ENCODE data around the gene TMEM120B. TPM values are rescaled to one million over a fixed set of nuclear protein-coding genes. Genes with fewer than 3 reads are reported as not detected.
"Not testable (repeated sequence)": the region's sequence is repeated elsewhere in the genome, so short reads cannot be mapped to it uniquely, and the experiment has no call there.

The TMEM120B gene
- 16.1 TPM for polyA plus RNA-seq (2013, experiment 1 of 2)
- 15.8 TPM for polyA plus RNA-seq (2013, experiment 2 of 2)

DNA sequence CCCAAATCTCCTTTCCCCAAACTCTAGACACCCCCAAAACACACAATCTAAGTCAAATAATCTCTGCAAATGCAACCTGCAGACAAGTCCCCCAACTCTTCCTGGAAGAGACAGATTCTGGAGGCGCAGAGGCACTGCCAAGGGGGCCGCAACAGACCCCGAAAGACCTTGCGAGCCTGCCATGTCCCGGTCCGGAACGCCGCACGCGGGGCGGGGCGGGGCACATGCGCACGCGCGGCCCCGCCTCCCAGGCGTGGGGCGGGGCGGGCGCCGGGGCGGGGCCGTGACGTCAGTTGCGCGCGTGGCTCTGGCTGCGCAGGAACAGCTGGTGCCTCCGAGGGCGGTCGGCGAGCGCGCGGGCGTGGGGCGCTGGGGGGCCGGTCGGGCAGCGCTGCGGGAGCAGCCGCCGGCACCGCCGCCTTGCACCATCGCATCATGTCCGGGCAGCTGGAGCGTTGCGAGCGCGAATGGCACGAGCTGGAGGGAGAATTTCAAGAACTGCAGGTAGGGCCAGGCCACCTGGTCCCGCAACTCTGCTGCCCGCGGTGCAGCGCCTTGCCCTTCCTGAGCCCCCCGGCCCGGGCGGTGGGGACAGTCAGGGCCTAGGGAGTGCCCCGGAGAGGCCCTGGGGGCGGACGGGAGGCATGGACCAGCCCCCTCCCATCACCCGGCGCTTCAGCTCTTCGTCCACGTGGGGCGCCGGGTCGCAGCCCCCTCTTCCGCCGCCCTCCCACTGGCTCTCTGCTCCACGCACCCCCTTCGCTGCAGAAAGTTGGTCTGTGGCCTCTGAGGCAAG, at the start of gene TMEM120B:
Gene TMEM120B, plus strand, starts transcription at position 292 of the 796 bp plus-strand sequence. Its CDS starts 144 bp downstream, at position 436.
- Histone ChIP-seq H3K4me3 (ENCODE audit: low read length) (peak within 1 kb of the TSS; percentile 80), H3K79me2 (ENCODE audit: control insufficient read depth, insufficient read depth, low read length) (peaks cover 16% of the 10 kb centered on the region), H2BK5ac (ENCODE audit: low read length) (no peak within 1 kb of the TSS), H2AK5ac (ENCODE audit: low read length) (no peak within 1 kb of the TSS), H3K4me2 (ENCODE audit: low read length) (peak within 1 kb of the TSS; percentile 96), H3K36me3 (ENCODE audit: control insufficient read depth, insufficient read depth, low read length) (no peaks in the 10 kb centered on the region), H3K56ac (ENCODE audit: low read length) (peak within 1 kb of the TSS; percentile 93), H2BK120ac (ENCODE audit: low read depth, low read length) (no peak within 1 kb of the TSS), H3K27me3 (ENCODE audit: insufficient read depth, low read length, poor library complexity) (no peaks in the 10 kb centered on the region), H2BK15ac (replicated peaks; ENCODE audit: low read depth) (no peak within 1 kb of the TSS), H3K27ac (ENCODE audit: low read depth, low read length) (no peak within 1 kb of the TSS), H4K5ac (ENCODE audit: low read length) (no peak within 1 kb of the TSS), H3K9ac (ENCODE audit: low read length) (peak within 1 kb of the TSS; percentile 87), H3K4ac (ENCODE audit: low read depth, low read length) (no peak within 1 kb of the TSS), H3K79me1 (ENCODE audit: low read length) (peaks cover 11% of the 10 kb centered on the region), H3K23ac (ENCODE audit: low read length) (peak within 1 kb of the TSS; percentile 80), H3K4me1 (ENCODE audit: control insufficient read depth, low read depth, low read length) (peaks cover 4% of the 10 kb centered on the region), H4K8ac (ENCODE audit: low read depth, low read length) (no peak within 1 kb of the TSS), H3K18ac (ENCODE audit: low read length) (peak within 1 kb of the TSS; percentile 52)
- WGBS (ENCODE audit: extremely low coverage, insufficient coverage, low lambda C conversion rate): no CpG with 5 or more reads among the region's 74 CpGs
- DNase-seq: peak; percentile 73

DNA sequence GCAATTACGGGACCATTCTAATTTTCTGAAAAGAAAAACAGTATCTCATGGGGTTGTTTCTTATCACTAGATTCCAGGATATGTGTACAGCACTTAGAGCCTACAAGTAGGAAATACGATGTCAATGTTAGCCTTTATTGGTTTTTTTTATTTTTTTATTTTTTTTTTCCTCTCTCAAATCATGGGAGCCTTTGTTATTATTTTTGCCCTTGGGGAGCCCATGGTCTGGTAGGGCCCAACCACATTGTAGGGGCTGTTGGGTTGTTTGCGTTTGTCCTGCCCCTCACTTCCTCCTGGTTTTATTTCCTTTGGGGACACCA, 49.0 kb upstream of the TMEM120B start:
- no CpG with 5 or more reads among the region's 3 CpGs for WGBS (ENCODE audit: extremely low coverage, insufficient coverage, low lambda C conversion rate)
- Histone ChIP-seq H3K79me1 (ENCODE audit: low read length) (no peaks in the 10 kb centered on the region), H3K4ac (ENCODE audit: low read depth, low read length) (no peak overlapping the region), H2BK120ac (ENCODE audit: low read depth, low read length) (no peak overlapping the region), H2BK15ac (replicated peaks; ENCODE audit: low read depth) (no peak overlapping the region), H4K5ac (ENCODE audit: low read length) (no peak overlapping the region), H3K9ac (ENCODE audit: low read length) (no peak overlapping the region), H2BK5ac (ENCODE audit: low read length) (no peak overlapping the region), H3K4me3 (ENCODE audit: low read length) (no peak overlapping the region), H3K36me3 (ENCODE audit: control insufficient read depth, insufficient read depth, low read length) (no peaks in the 10 kb centered on the region), H3K27me3 (ENCODE audit: insufficient read depth, low read length, poor library complexity) (no peaks in the 10 kb centered on the region), H3K79me2 (ENCODE audit: control insufficient read depth, insufficient read depth, low read length) (no peaks in the 10 kb centered on the region), H3K23ac (ENCODE audit: low read length) (no peak overlapping the region), H3K4me2 (ENCODE audit: low read length) (no peak overlapping the region), H3K4me1 (ENCODE audit: control insufficient read depth, low read depth, low read length) (peaks cover 5% of the 10 kb centered on the region), H3K18ac (ENCODE audit: low read length) (no peak overlapping the region), H3K56ac (ENCODE audit: low read length) (no peak overlapping the region), H3K27ac (ENCODE audit: low read depth, low read length) (no peak overlapping the region), H4K8ac (ENCODE audit: low read depth, low read length) (no peak overlapping the region), H2AK5ac (ENCODE audit: low read length) (no peak overlapping the region)
- no peak for DNase-seq

DNA sequence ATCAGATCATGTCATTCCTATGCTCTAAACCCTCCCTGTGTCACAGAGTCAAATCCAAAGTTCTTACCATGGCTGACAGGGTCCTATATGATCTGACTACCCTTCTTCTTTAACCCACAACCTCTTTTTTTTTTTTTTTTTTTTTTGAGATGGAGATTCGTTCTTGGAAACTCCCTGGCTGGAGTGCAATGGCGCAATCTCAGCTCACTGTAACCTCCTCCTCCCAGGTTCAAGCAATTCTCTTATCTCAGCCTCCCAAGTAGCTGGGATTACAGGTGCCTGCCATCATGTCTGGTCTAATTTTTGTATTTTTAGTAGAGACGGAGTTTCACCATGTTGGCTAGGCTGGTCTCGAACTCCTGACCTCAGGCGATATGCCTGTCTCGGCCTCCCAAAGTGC, 45.7 kb upstream of the TMEM120B start:
- H3K9ac ChIP-seq (ENCODE audit: low read length); H4K8ac ChIP-seq (ENCODE audit: low read depth, low read length): not testable (repeated sequence)
- no CpG with 5 or more reads among the region's 6 CpGs for WGBS (ENCODE audit: extremely low coverage, insufficient coverage, low lambda C conversion rate)

DNA sequence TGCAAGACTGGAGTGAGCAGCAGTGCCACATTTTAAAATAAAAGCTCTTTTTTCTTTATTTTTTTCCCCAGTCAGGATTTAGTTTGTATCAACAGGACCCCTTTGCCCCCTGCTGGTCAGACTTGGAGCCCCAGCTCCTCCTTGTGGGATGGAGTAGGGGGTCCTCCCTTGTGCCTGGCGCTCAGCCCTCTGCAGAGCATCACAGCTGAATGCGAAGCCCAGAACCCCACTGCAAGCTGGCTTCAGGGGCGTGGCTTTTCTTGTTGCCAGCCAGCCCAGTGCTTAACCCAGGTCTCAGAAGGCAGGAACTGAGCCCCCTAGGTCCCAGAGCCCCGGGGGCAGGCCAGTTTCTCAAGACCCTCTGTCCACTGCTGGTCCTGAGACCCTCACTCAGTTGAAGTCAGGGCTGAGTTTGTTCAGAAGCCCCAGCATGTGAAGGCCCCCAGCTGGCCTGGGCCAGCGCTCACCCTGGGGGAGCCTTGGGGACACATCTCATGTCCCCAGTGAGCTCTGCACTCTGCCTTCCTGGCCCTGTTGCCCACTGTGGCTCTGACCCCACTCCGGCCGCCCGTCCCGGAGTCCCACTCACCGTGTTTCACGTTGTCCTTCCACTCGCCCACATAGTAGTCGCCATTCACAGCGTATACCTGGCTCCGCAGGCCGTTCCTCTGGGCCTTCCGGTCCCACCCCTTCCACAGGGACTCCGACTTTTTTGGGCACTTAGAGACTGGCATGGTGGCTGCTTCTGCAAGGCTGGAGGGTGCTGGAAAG, 43.6 kb upstream of the TMEM120B start:
- no peak overlapping the region for H3K18ac ChIP-seq (ENCODE audit: low read length)
- H3K79me2 ChIP-seq (ENCODE audit: control insufficient read depth, insufficient read depth, low read length): no peaks in the 10 kb centered on the region
- no peak overlapping the region for H3K23ac ChIP-seq (ENCODE audit: low read length)
- no peaks in the 10 kb centered on the region for H3K27me3 ChIP-seq (ENCODE audit: insufficient read depth, low read length, poor library complexity)
- H4K5ac ChIP-seq (ENCODE audit: low read length): no peak overlapping the region
- no peak overlapping the region for H2BK15ac ChIP-seq (replicated peaks; ENCODE audit: low read depth)
- no peaks in the 10 kb centered on the region for H3K79me1 ChIP-seq (ENCODE audit: low read length)
- DNase-seq: peak; percentile 83
- H3K4me1 ChIP-seq (ENCODE audit: control insufficient read depth, low read depth, low read length): peaks cover 1% of the 10 kb centered on the region
- no peak overlapping the region for H2BK120ac ChIP-seq (ENCODE audit: low read depth, low read length)
- H3K56ac ChIP-seq (ENCODE audit: low read length): peak overlapping the region; percentile 22
- no peak overlapping the region for H2AK5ac ChIP-seq (ENCODE audit: low read length)
- no peak overlapping the region for H4K8ac ChIP-seq (ENCODE audit: low read depth, low read length)
- H3K9ac ChIP-seq (ENCODE audit: low read length): no peak overlapping the region
- no peaks in the 10 kb centered on the region for H3K36me3 ChIP-seq (ENCODE audit: control insufficient read depth, insufficient read depth, low read length)
- H3K4ac ChIP-seq (ENCODE audit: low read depth, low read length): no peak overlapping the region
- no peak overlapping the region for H2BK5ac ChIP-seq (ENCODE audit: low read length)
- H3K4me3 ChIP-seq (ENCODE audit: low read length): no peak overlapping the region
- H3K4me2 ChIP-seq (ENCODE audit: low read length): no peak overlapping the region
- no peak overlapping the region for H3K27ac ChIP-seq (ENCODE audit: low read depth, low read length)
- WGBS (ENCODE audit: extremely low coverage, insufficient coverage, low lambda C conversion rate): no CpG with 5 or more reads among the region's 18 CpGs

More for the DNA sequence above, 45.7 kb upstream of the TMEM120B start:
- H3K27ac ChIP-seq (ENCODE audit: low read depth, low read length); DNase-seq; H2BK120ac ChIP-seq (ENCODE audit: low read depth, low read length); H2BK5ac ChIP-seq (ENCODE audit: low read length); H3K79me1 ChIP-seq (ENCODE audit: low read length); H2AK5ac ChIP-seq (ENCODE audit: low read length); H3K4ac ChIP-seq (ENCODE audit: low read depth, low read length); H2BK15ac ChIP-seq (replicated peaks; ENCODE audit: low read depth); H3K4me3 ChIP-seq (ENCODE audit: low read length); H3K79me2 ChIP-seq (ENCODE audit: control insufficient read depth, insufficient read depth, low read length); H3K27me3 ChIP-seq (ENCODE audit: insufficient read depth, low read length, poor library complexity); H3K36me3 ChIP-seq (ENCODE audit: control insufficient read depth, insufficient read depth, low read length); H4K5ac ChIP-seq (ENCODE audit: low read length); H3K18ac ChIP-seq (ENCODE audit: low read length); H3K4me1 ChIP-seq (ENCODE audit: control insufficient read depth, low read depth, low read length); H3K23ac ChIP-seq (ENCODE audit: low read length); H3K56ac ChIP-seq (ENCODE audit: low read length); H3K4me2 ChIP-seq (ENCODE audit: low read length): not testable (repeated sequence)

DNA sequence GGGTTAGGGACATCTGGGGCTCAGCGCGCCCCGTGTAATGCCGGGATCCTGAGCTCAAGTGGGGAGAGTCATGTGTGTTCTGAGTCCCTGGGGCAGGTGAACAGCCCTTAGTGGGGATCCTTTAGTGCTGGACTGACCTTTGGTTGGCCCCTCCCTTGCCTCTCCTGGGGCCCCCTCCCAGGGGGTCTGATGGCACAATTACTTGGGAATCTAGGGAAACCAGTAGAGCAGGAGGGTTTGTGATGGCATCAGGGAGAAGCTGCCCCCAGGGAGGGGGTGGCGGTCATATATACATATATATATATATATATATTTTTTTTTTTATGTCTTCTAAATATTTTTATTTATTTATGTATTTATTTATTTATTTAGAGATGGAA, 43.0 kb upstream of the TMEM120B start, which contains the start of gene MORN3:
Gene MORN3, minus strand, starts transcription at position 134 of the 380 bp plus-strand sequence. CDS start 171 bp downstream, outside the sequence.
- Histone ChIP-seq H4K8ac (ENCODE audit: low read depth, low read length) (no peak within 1 kb of the TSS), H3K4me2 (ENCODE audit: low read length) (no peak within 1 kb of the TSS), H3K79me1 (ENCODE audit: low read length) (no peaks in the 10 kb centered on the region), H3K4me3 (ENCODE audit: low read length) (no peak within 1 kb of the TSS), H3K4me1 (ENCODE audit: control insufficient read depth, low read depth, low read length) (no peaks in the 10 kb centered on the region), H3K36me3 (ENCODE audit: control insufficient read depth, insufficient read depth, low read length) (no peaks in the 10 kb centered on the region), H3K79me2 (ENCODE audit: control insufficient read depth, insufficient read depth, low read length) (no peaks in the 10 kb centered on the region), H3K4ac (ENCODE audit: low read depth, low read length) (no peak within 1 kb of the TSS), H3K18ac (ENCODE audit: low read length) (no peak within 1 kb of the TSS), H3K23ac (ENCODE audit: low read length) (no peak within 1 kb of the TSS), H3K56ac (ENCODE audit: low read length) (peak within 1 kb of the TSS; percentile 22), H2BK120ac (ENCODE audit: low read depth, low read length) (no peak within 1 kb of the TSS), H3K9ac (ENCODE audit: low read length) (no peak within 1 kb of the TSS), H2BK15ac (replicated peaks; ENCODE audit: low read depth) (no peak within 1 kb of the TSS), H3K27ac (ENCODE audit: low read depth, low read length) (no peak within 1 kb of the TSS), H3K27me3 (ENCODE audit: insufficient read depth, low read length, poor library complexity) (no peaks in the 10 kb centered on the region), H4K5ac (ENCODE audit: low read length) (no peak within 1 kb of the TSS), H2BK5ac (ENCODE audit: low read length) (no peak within 1 kb of the TSS), H2AK5ac (ENCODE audit: low read length) (no peak within 1 kb of the TSS)
- WGBS (ENCODE audit: extremely low coverage, insufficient coverage, low lambda C conversion rate): no CpG with 5 or more reads among the region's 5 CpGs
- DNase-seq: peak; percentile 59
